ENCODE data around the gene BMP2K.
"Not testable (repeated sequence)": the region's sequence is repeated elsewhere in the genome, so short reads cannot be mapped to it uniquely, and the experiment has no call there.

Gene BMP2K

GRCh38 chr4:78864405-78865024 lies 88.4 kb downstream of the BMP2K start:
- peak in 2 of 5 experiments; percentile 24 to 77 for DNase-seq

DNA sequence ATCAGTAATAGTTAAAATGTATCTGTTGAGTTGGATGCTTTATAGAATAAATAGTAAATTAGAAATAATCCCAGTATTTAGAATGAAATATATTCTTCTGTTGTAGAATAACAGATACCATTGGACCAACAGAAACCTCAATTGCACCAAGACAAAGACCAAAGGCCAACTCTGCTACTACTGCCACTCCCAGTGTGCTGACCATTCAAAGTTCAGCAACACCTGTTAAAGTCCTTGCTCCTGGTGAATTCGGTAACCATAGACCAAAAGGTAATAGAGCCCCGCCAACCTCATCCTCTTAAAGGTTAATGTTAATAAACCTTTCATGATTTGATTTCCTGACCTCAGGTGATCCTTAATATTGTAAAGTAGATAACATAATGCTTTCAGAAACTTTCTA lies 89.3 kb downstream of the BMP2K start:
- DNase-seq, result no peak

DNA sequence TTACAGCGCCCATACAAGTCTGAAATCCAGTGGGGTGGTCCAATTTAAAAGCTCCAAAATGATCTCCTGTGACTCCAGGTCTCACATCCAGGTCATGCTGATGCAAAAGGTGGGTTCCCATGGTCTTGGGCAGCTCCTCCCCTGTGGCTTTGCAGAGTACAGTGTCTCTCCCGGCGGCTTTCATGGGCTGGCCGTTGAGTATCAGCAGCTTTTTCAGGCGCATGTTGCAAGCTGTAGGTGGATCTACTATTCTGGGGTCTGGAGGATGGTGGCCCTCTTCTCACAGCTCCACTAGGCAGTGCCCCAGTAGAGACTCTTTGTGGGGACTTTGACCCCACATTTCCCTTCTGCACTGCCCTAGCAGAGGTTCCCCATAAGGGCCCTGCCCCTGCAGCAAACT lies 92.6 kb downstream of the BMP2K start:
- not testable (repeated sequence) for DNase-seq

- no peak for DNase-seq
Measured at GRCh38 chr4:78870056-78870455, 93.9 kb downstream of the BMP2K start.

DNA sequence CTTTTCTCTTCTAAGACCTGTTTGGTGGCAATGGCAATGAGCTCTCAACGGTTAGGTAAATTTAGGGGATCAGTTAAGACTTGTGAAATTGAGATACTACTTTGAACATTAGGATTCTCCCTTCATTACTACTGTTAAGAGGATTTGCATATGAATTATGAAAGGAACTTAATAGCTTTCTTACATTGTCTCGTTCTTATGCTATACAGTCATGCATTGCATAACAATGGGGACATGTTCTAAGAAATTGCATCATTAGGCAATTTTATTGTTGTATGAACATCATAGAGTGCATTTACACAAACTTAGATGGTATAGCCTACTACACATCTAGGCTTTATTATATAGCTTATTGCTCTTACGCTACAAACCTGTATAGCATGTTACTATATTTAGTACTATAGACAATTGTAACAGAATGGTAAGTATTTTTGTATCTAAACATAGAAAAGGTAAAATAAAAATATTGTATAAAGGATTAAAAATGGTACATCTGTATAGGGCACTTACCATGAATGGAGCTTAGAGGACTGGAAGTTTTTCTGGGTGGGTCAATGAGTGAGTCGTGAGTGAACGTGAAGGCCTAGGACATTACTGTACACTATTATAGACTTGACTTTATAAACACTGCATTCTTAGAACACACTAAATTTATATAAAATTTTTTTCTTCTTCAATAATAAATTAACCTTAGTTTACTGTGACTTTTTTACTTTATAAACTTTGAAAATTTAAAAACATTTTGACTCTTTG lies 100.6 kb downstream of the BMP2K start:
- DNase-seq, result no peak

DNA sequence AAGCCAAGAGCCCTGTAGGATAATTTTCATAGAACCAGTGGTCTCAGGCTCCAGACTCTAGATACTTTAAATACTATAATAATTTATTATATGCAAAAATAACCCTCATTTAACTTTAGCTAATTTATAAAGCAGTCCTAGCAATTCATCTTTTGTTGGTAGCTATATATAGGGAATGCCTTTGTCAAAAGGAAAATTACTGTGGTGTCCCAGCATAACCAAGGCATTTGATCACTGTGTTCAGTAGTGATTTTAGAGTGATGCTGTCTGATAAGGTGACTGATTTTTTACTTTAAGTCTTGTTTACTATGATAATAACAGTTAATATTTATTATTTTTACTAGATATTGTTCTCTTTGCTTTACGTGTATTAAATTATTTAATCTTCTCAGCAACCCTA lies 101.9 kb downstream of the BMP2K start:
- no peak for DNase-seq

GRCh38 chr4:78880874-78881492 lies 104.8 kb downstream of the BMP2K start:
- no peak for DNase-seq

DNA sequence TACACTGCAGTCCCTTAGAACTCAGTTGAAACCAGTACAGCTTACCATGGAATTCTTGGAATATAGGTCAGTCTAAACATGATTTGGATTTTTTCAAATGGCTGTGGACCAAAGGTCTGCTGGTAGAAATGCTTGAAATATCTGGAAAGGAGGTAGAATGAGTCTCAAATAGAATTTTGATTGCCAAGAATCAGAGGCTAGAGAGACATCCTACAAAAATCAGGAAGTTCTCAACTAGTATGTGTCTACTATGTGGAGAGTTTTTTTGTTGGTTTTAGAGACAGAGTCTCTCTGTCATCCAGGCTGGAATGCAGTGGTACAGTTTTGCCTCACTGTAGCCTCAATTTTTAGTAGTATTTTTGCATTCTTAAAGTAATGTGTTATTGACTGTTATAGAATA lies 109.4 kb downstream of the BMP2K start:
- no peak for DNase-seq

DNA sequence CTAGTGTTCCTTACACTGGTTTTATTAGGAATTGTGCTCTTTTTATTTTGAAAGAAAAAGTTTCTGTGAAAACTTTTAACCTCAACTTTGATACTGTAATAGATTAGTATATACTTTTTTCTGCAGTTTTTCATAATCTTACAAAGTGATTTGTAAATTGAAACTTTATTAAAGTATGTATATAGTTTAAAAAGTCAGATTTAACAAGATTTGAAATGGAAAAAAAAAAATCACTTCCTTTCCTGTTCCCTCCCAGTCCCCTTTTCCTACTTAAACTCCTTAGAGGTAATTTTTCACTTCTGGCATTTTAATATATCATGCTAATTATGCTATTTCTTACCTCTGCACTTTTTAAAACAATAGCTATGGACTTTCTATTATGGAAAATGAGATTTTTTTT lies 113.8 kb downstream of the BMP2K start:
- DNase-seq, result no peak

- DNase-seq, result no peak
Measured at GRCh38 chr4:78899302-78899701, 123.2 kb downstream of the BMP2K start.

GRCh38 chr4:78901882-78902281 lies 125.7 kb downstream of the BMP2K start:
- no peak for DNase-seq

DNA sequence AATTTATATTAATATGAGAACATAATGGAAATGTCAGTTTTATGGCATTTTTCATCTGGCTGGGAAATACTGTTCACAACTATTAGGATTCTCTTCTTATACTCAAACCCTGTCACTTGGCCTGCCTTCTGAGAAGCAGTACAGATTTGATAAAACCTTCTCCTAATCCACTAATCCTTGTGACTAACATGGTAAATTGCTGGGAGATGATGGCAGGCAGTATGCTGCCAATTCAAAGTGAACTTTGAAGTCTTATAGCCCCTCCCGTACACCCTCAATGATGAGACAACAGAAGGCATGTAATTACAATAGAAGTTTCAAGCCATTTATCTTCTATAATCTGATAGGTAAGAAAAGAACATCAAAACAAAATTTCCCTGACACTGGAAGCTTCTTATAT lies 126.1 kb downstream of the BMP2K start:
- DNase-seq, result no peak

- DNase-seq, result no peak
Measured at GRCh38 chr4:78904143-78904542, 128.0 kb downstream of the BMP2K start.

GRCh38 chr4:78907638-78908037 lies 131.5 kb downstream of the BMP2K start:
- DNase-seq, result no peak

DNA sequence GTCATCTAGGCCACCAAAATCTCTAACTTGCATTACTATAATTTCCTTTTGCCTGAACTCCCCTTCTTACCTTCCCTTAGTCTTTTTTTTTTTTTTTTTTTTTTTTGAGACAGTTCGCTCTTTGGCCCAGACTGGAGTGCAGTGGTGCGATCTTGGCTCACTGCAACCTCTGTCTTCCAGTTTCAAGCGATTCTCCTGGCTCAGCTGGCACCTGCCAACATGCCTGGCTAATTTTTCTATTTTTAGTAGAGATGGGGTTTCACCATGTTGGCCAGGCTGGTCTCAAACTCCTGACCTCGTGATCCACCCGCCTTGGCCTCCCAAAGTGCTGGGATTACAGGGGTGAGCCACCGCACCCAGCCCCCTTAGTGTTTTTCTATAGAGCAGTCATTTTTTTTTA lies 132.8 kb downstream of the BMP2K start:
- DNase-seq, result not testable (repeated sequence)

GRCh38 chr4:78910612-78911011 lies 134.5 kb downstream of the BMP2K start:
- DNase-seq, result no peak

DNA sequence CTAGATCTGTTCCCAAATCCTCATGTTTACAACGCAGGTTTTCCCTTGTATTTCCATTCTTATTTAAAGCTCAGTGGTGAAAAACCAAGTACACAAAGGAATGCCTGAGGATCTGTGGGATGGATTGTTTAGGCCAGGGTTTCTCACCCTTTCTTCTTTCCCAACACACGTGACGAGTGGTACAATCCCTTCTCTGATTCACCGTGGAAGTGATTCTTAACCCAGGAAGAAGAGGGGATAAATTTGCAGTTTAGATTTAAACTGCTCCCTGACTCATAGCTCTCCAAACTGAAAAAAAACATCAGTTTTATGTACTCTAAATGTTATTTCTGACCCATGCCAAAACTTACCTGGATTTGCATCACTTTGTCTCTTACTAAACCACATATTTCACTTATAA lies 146.1 kb downstream of the BMP2K start:
- no peak for DNase-seq

GRCh38 chr4:78923464-78924312 lies 147.5 kb downstream of the BMP2K start:
- no peak for DNase-seq

- DNase-seq, result no peak
Measured at GRCh38 chr4:78926826-78927225, 150.7 kb downstream of the BMP2K start.

- DNase-seq, result no peak
Measured at GRCh38 chr4:78928835-78929234, 152.7 kb downstream of the BMP2K start.

GRCh38 chr4:78930016-78930629 lies 154.0 kb downstream of the BMP2K start:
- DNase-seq, result no peak

DNA sequence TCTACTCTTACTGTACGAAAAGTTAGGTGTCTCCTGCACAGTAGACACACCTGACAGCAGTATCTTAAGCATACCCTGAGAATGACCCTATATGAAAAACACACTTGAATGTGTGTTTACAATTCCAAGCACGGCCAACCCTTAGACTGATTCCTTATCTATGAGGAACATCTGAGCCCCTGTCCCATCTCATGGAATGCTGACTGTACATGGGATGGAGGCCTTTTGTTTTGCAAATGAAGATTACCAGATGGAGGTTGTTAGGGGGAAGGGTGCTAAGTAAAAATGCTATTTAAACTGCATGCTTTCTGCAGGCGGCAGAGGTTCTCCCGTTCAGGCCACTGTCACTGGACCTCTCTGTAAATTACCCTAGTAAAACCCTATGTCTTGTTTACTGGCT lies 160.8 kb downstream of the BMP2K start:
- DNase-seq, result no peak

GRCh38 chr4:78937837-78938236 lies 161.7 kb downstream of the BMP2K start:
- no peak for DNase-seq
